ENCODE measurements around the gene FOXN3.
A peak's percentile ranks its signal among the peaks of the same experiment; 100 is the strongest.
"Not testable (repeated sequence)": the region's sequence is repeated elsewhere in the genome, so short reads cannot be mapped to it uniquely, and the experiment has no call there.

FOXN3 gene

DNA sequence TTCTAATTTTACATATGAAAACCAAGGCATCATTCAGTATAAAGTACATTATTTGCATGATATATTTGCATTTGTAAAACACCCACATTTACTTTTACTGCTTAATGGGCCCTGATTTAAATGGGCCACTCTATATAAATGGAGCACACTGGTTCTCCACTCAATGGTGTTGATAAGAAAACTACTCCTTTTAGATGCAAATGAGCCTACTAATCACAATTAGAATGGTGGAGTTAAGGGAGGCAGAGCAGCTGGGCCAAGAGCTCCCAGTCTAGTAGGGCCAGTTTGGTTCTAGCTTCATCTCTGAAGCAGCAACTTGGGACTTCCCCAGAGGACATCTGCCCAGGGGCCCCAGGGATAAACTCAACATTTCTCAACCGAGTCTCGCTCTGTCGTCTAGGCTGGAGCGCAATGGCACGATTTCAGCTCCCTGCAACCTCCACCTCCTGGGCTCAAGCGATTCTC, 120.7 kb downstream of the FOXN3 start:
- no peak for DNase-seq

DNA sequence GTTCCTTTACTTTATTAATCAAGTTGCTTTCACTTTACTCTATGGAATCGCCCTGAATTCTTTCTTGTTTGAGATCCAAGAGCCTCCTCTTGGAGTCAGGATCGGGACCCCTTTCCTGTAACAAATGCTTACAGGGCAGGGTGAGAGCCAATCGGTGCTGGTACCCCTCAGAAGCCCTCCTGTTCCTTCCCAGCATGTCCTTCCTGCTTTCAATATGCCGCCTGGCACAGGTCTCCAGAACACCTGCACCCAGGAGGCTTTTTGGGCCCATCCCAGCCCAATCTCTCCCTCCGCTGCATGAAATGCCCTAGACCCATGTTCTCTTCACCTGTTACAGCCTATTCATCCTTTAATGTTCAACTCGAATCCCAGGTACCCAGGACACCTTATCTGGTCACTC, 122.2 kb downstream of the FOXN3 start:
- no peak for DNase-seq

DNA sequence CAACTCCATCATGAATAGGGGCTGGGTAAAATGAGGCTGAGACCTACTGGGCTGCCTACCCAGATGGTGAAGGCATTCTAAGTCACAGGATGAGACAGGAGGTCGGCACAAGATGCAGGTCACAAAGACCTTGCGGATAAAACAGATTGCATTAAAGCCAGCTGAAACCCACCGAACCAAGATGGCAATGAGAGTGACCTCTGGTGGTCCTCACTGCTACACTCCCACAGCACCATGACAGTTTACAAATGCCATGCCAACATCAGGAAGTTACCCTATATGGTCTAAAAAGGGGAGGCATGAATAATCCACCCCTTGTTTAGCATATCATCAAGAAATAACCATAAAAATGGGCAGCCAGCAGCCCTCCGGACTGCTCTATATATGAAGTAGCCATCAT, 122.6 kb downstream of the FOXN3 start:
- not testable (repeated sequence) for DNase-seq

DNA sequence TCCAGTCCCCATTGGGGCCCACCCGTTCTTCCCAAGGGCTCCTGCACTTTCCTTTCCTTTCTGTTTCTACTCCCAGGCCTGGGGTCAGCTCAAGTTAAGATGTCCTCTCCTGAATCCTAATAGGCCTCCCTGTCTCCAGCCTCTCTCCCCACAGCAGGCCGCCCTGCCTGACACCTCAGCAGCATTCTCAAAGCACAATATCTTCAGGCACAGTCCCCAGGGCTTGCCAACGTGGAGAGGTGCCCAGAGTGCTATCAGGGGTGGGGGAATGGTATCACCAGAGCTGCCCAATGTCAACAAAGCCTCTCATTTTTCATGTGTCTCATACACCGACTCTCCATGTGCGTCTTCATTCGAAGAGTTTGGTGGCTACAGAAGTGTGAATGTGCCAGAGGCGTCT, 123.0 kb downstream of the FOXN3 start:
- DNase-seq: no peak

DNA sequence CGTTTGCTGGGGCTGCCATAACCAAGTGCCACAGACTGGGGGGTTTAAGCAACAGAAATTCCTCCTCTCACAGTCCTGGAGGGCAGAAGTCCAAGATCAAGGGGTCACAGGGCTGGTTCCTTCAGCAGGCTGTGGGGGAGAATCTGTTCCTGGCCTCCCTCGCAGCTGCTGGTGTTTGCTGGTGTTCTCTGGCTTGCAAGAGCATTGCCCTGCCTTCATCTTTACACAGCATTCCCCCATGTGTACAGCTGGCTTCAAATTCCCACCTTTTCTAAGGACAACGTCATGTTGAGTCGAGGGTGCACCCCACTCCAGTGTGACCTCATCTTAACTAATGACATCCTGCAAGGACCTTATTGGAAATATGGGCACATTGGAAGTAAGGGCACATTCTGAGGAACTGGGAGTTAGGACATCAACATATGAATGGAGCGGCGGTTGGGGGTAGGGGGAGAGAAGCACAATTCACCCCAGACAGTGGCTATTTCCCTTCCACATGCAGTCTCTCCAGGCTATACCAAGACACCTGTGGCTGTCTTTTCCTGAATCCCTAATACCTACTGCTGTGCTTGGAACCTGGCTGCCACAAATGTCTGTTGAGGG, 123.6 kb downstream of the FOXN3 start:
- DNase-seq: no peak

DNA sequence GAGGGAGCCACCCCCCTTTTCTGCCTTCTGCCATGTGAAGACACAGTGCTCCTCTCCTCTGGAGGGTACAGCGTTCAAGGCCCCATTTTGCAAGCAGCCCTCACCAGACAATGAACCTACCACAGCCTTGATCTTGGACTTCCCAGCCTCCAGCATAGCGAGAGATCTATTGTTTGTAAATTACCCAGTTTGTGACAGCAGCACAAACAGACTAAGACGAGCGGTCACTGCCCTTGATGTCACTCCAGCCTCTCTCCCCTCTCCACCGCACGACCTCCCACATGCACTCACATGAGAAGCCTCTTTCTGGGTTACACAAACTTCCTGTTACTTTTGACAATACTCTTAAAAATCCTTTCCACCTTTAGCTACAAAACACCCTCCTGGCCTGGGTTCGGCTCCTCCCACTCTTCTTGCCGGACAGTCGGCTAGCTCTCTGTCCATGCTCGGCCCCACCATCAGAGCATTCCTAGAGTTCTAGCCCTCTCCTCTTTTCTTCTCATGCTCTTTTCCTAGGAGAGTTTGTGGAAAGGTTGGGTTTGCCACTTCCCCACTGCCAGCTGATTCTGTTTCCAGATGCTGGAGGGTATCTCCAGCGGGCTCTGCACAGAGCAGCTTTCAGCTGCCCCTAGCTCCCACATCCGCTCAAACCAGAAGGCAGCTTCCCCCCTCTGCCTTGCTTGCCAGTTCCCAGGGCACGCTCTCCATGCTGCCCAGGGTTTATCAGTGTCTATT, 124.3 kb downstream of the FOXN3 start:
- DNase-seq: no peak

DNA sequence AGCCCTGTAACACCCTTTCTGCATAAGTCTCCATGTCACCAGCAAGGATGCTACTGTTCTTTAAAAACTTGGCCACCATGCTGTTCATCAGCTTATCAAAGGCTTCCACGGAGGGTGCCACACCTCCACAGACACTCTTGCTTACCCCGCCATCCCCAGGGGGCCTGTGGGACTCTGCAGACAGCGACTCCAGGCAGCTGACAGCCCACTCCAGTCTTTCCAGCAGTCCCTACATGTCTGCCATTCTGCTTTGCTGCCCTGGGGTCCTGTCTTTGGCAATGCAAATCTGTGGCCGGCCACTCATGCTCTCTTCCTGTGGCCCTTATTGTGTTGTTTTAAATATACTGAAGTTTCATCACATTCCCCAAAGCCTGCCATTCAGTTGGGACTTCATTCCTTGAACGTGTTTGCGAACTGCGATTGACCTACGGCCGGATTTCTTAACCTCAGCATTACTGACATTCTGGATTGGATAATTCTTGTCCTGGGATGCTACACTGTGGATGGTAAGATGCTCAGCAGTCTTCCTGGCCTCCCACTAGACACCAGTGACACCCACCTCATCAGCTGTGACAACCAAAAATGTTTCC, 125.6 kb downstream of the FOXN3 start:
- no peak for DNase-seq

DNA sequence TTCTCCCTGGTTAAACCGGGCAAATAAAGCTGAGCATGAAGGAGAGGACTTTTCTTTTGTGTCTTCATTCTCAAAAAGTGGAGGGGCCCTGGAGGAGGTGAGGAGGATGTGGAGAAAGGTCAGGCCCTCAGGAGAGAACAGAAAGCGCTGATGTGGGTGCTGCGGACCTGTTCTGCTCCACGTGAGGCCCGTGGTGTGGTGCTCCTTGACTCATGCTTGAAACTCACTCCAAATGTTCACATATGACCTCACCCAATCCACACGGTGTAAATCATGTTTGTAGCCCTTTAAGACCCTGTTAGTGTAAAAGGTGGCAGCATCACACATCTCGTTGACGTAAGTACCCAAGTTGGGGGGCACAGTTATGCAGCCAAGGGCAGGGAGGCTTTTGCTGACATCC, 126.2 kb downstream of the FOXN3 start:
- DNase-seq: no peak

DNA sequence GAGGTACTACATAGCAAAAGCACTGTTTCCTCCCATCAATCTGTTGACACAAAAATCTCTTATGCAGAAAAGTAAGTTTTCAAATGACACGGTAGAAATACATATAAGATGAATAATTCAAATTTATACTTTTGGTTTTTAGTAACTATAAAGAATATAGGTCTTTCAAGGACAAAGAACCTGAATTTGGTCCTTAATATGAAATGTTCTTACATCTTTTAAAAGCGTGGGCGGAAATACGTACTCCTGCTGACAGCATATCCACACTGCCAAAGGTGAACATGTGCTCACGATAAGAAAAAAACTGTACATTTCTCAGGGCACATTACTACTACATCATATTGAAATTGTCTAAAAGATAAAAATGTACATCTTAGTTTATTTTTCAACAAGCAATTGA, 127.6 kb downstream of the FOXN3 start:
- DNase-seq: no peak

DNA sequence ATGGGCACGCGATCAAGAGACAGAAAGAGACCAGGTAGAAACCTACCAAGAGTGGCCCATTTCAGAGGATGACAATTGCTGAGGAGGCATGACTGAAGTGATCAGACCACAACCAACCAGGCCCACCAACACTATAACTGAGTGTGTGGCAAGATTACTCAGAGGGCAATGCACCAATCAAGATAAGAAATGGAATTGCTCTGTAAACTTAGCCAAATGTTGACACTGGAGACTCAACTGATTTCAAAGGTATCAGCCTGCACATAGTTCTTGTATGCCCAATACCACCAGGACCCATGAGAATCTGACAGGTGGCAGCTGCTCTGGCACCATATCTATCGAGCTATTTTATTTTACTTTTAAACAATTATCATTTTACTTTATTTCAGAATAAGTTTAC, 128.9 kb downstream of the FOXN3 start:
- DNase-seq: peak; percentile 38

DNA sequence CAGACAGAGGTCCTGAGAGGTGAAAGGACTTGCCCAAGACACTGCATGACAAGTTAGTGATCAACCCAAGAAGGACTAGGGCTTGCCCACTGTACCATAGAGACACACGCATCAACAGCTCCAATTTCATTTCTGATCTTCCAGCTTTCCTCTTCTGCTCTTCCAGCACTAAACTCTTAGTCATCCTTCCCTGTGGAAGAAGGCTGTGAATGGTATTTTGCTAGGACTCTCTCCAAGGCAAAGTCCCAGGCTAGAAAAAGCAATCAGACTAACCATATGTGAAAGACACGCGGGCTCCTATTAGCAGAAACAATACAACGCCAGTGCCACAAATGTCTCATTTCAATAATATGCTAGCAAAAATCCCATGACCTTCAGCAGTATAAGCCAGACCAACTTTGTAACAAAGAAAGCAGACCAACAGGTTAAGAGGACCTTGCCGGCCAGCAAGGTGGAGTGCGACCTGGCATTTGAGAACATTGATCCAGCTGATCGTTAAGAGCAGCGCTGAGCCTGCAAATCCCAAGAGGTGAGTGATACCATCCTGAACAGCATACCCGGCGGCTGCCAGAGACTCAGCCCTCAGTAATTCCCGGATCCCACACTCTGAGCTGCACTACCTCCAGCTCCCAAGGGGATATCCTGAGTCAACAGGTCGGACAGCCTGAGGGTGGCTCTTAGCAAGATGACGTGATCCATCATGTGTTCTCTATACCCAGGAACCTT, 132.5 kb downstream of the FOXN3 start:
- no peak for DNase-seq

DNA sequence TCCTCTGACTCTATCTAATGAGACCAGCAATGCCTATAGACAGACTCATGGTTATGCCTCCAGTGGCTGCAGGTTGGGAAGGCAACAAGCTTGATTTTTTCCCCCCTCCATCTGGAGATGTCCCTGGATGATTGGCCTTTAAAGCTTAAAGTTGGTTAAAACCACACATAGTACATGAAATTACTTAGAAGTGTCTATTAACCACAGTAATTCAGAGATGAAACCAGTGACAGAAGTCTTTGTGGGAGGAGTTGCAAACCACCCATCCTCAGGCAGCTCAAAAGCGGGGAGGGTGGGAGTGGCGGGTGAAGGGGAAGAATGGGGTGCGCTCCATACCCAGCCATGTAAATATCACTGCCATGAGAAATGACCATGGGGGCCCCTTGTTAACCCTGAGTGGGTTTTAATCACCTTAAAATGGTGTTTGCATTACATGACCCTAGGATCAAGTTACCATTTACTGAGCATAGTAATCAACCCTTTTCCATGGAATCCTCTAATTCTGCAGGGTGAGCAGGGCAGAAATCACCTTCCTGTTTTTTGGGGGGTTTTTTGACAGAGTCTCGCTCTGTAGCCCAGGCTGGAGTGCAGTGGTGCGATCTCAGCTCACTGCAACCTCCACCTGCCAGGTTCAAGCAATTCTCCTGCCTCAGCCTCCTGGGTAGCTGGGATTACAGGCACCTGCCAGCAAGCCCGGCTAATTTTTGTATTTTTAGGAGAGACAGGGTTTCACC, 133.5 kb downstream of the FOXN3 start:
- DNase-seq: no peak

DNA sequence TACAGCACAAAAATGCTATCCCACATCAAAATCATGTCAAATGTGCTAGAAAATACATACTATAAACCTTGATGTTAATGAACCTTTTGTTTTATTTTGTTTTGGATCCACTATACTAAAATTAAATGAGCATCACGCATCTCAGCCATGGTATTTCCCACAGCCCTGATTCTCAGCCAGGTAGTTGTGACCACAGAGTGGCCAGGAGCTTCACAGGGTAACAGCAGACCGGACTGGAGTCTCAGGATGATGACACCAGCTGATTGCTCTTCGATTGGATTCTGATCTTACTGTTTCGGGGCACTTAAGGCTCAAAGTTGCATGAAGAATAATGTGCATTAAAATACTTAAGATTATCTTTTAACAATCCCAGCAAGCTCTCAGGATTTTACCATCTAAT, 134.8 kb downstream of the FOXN3 start:
- no peak for DNase-seq

DNA sequence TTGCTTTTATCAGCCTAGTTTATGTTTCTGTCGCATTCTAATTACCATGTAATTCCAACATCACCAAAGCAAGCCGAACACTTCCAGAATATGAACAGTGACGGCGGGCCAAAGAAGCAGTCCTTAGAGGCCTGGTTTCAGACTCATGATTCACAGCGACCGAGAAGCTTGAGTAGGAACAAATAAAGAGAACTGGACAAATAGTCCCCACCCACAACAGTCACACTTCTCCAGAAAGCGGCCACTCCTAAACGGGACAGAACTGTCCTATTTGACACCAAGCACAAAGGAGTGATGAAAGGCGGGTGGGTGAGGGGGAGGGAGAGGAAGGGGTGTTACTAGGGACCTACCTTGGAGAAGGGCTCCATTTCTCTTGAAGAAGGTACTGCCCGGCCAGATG, 136.4 kb downstream of the FOXN3 start:
- DNase-seq: no peak

DNA sequence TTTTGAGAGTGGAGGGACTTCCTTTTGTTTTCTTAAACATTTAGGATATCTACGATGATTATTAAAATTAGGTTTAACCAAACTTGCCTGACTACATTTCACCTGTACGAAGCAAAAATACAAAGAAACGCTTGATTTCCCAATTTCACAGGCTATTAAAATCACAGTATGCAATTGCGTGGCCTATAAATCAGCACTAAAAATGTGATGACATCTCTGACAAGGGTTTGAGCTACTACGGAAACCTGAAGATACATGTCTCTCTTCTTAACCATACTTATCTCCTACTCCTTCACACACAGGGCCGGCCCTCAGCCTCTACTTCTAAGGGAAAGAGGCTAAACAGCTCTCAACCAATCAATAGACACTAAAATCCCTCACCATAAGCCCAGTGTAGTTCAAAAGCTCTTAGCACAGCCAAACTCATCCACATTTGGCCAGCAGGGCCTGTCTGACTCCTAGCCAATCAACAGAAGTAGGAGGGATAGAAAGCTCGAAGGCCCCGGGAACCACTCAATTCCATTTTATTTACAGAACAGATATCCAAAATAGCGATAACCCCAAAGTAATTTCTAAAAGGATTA, 137.3 kb downstream of the FOXN3 start:
- peak; percentile 8 for DNase-seq

DNA sequence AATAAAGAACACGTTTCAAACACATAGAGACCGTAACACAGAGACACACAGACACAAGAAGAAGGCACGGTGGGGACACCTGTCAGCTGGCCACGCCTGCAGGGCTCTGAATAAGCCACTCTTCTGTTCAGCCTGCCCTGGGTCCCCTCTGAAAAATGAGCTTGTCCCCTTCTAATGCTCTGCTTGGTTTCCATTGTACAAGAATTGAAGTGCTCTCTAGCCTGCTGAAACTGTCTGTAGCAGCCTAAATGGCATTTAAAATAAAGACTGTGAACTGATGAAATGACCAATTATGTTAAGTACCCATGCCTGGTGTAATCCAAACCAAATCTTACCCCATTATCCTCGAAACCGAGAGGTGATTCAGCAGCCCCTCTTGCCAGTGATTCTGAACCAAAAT, 139.8 kb downstream of the FOXN3 start:
- no peak for DNase-seq

DNA sequence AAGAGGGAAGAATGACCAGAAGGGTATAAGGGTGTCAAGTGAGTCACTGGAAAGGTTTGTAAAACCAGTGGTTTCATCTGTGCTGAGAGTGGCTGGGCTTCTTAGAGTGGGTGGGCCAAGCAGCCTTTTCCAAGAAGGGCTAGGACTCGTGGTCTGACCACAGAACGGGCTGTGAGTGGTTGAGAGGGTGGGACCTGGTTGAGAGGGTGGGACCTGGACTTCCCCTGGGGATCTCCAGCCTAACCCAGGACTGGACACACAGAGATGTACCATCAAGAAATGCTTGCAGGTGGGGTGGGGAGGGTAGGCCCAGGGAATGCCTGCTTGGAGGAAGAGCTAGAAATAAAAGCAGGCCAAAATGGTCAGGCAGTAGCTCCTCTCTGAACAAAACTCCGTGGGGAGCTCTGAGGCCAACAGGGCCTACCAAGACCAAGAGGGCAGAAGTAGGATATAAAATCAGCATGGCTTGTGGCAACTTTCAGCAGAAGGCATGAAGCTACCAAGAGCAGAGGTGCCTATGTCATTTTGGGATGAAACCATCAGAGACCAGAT, 140.5 kb downstream of the FOXN3 start:
- peak; percentile 78 for DNase-seq

DNA sequence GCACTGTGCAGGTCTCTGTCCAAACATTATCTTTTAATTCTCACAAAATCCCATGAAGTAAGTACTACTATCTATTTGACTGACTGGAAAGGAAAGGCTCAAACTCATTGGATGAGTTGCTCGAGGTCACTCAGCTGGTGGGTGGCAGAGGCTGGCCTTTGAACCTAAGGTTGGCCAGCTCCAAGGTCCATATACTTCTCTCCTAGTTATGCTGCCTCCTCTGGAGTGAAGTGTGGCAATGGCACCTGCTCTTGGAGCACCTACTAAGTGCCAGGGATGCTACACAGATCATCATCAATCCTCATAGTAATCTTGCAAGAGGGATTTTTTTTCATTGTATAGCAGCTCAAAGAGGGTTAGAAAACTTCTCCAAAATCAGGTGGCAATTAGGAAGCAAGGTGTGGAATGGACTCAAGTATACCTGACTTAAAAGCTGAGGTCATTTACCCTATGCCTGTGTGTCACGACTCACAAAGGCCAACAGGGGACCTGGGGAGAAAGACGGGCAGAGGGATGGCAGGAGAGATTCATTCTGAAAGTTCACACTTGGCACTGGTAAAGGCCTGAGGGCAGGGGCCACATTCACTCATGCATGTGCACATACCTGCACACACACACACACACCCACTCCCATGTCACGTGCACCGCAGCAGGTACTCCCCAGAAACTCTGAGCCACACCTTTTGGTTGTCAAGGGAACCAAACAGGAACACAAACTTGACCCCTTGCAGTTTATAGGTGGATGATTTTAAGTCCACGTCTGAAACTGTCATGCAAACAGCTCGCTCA, 146.4 kb downstream of the FOXN3 start:
- no peak for DNase-seq

DNA sequence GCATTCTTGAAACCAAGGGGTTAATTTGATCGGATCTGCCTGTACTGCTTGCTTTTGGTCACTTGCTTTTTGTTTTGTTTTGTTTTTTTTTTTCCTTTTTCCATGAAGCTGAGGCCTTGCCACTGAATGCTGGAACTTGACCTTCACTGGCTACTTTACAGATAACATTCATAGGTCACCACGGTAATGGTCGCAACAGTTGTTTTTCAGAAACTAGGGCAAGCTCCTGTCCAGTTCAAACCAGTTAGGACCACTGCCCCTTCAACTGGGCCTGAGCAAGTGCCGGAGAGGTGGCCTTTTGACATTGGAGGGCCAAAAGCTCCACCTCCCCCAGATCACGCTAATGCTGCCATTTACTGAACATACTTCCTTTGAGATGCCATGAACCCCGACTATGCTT, 147.6 kb downstream of the FOXN3 start:
- no peak for DNase-seq

DNA sequence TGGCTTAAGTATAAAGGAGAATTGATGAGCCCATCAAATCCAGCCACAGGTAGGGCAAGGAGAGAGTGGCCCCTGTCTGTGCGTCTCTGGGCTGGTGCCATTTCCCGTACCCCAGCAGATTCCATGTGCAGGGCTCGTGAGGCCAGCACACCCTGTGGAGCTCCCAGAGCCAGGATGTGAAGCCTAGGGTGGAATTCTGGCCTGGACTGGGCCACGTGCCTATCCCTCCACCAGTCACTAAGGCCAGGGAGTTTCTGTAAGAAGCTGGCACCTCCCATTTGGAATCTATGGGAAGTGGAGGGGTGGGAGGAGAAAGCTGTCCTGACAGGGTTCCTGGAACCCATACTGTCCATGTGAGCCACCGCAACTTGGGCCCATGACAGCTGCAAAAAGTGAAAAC, 148.5 kb downstream of the FOXN3 start:
- no peak for DNase-seq

DNA sequence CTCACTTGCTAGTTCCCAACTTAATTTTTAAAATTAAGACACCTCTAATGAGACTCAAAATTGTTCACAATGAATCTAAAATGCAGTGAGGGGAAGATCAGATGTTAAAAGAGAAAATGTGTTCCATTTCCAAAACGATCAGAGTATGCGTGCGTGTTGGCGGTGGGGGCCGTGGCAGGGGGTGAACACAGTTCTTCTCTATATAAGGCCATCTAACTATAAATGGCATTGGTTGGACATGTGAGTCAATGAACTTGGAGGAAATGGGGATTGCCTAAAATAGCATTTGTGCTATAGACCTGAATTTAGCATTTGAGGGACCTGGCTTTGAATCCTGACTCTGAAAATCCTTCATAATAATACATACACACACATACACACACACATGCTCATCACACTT, 149.4 kb downstream of the FOXN3 start:
- DNase-seq: no peak

DNA sequence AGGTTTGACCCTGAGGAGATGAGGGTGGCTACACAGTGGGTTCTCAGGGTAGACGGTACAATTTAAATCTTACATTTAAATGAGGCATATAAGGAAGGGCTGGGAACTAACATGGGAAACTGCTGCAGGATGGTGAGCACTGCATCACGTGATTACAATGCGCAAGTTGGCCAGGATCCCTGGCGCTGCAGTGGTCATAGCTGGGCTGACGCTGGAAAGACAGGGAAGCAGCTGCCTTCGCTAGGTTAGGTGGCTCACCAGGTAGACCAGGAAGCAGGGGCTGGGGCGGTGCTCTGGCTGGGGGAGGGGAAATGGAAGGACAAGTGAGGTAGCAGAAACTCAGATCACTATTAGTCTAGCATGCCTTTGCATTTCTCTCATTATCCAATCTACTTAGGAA, 149.9 kb downstream of the FOXN3 start:
- DNase-seq: no peak
